GM19035 (cell line): ENCODE data around the gene CROT.

Experiments used
- ATAC-seq: cut with Tn5 transposase; IDR thresholded peaks from one replicate; pipeline ENCODE4 v1.9.1; 2021; ENCODE audit not compliant: unreplicated experiment

The CROT gene

DNA sequence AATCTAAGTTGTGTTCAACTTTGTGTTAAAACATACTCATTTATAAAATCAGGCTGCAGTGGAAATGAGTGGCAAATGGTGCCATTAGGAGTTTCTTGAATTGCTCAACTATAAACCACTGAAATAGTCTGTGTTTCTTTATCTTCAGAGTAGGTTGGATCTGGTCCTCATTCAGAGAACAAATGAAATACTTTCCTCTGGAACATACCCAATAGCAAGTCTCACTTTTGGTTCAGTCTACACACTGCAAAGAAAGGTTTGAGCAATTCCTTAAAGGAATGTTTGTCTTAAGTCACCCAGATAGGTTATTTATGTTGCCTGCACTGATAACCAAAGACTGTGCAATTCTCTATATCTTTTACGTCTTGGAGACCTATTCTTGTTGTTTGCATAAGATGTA lies 67.6 kb downstream of the CROT start:
- no peak for ATAC-seq

DNA sequence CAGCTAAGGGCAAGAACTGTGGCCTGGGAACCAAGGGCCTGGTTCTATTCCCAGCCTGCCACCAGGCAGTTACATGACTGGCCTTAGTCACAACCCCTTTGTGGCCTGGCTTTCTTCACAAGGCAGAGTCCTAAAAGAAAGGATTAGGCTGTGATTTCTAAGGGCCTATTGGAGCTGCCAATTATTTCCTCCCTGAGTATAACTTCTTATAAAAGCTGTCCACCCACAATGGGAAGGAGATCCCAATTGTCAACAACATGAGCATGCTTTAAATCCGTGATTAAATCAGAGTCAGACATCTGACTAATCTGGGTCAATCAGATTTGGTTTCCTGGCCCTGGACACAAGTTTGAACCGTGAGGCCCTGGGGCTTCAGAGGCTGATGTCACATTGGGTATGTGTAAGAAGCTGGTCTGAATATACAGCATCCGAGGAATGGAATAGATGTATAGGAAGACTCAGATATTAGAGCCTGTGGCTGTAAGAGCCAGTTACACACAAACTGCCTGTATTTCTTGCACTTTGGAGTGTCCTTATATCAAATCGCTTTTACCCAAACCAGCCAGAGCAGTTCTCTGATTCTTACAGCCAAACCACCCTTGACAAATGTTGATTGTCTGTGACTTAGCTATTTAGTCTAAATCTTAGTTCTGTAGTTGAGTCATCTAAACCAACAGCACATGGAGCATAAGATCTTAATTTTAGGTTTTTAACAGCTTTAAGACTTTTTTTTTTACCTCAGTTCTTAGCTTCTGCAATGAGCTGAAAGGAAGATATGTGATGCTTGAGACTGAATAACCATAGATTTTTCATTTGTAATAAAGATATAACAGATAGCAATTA lies 68.7 kb downstream of the CROT start:
- no peak for ATAC-seq

DNA sequence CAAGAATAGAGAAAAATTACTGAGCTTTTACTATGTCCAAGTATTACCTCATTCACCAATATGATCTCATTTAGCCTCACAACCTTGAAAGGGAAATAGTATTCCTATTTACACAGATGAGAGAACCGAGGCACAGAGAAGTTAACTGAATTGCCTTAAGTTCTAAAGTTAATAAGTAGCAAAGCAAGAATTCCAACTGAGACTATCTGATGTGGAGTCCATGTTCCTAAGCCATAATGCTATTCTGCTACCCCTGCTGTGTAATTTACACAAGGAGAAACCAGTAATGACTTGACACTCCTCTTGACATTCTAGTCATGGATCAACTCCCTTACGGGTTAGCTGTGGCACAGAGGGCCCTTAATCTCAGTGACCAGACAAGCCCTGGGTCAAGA lies 69.3 kb downstream of the CROT start:
- ATAC-seq, result no peak

DNA sequence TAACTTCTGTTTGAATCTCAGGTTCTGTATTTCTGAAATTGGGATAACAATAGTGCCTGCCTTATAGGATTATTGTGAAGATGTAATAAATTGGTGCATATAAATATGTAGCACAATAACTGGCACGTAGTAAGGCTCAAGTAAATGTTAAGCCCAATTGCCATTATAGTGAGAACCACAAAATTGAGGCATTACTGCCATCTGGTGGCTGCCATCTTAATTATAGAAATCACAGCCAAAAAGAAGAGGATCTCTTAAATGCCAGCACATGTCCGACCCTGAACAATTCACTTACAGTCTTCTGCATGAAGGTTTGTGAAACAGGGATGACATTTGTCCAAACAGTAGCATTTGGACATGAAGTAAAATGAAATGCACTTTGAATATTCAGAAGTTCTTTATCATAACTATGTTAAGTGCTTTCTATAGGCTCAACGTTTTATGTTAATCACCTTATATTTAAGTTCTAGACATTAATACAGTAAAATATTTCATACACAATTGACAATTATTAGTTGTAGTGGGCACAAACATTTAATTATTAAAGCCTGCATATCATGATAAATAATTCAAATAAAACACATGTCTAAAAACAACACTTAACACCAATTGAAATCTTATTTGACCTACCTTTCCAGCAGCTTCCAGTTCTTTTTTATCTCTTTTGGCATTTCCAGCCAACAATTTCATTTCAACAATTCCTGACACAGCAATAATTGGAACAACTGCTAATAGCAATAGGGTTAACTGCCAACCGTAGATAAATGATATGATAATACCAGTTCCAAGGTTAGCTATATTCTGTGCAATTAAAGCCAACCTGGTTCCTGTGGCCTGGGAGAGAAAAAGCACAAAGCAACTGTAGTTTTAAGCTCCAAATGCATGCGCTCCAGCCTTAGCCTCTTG lies 71.5 kb downstream of the CROT start:
- ATAC-seq, result peak; percentile 91

DNA sequence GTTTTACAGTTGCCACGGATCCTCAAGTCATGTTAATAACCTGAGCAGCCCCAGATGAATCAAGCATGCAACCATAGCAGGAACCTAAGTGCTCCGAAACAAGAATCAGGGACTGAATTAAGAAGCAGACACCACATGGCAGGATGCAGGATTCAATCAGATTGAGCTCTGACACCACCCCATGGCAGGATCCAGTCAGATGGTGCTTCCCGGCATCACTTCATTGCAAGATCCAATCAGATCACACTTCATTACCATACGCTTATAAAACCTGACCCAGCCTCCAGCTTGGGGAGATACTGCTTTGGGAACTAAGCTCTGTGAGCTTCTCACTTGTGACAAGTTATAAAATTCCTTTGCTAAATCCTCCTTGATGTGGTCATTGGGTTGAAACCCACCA lies 74.7 kb downstream of the CROT start:
- ATAC-seq, result no peak

DNA sequence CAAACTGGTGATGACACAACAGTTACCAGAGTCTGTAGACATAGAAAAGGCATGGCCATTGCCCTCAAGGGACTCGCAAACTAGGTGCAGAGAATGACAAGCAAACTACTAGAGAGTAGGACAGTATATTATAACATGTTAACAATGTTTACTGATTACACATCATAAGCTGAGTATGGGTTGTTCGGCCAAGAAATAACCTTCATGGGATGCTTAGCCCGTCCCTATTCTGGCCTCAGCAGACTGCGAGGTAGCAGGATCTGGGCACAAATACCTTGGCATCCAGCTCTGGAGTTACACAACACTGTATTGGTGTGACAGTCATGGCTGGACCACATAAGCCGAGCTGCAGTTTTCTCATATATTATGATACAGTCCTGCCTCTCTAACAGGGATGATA lies 78.6 kb downstream of the CROT start:
- ATAC-seq, result no peak

DNA sequence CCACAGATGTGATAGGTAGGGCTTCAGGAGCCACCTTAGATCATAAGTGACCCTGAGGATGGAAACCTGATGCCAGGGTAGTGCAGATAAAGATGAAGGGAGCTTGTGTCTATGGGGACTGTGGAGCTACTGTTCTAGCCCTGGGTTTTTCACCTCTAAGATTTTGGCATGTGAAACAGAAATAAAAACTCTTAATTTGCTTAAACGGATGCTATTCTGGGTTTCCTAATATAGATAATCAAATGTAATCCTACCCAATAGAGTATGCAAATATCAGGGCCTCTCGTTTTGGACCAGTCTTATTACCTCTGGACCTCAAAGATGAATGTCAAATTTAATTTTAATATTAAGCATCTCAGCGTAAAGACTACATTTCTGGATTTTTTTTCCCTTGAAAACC lies 80.7 kb downstream of the CROT start:
- ATAC-seq, result no peak

DNA sequence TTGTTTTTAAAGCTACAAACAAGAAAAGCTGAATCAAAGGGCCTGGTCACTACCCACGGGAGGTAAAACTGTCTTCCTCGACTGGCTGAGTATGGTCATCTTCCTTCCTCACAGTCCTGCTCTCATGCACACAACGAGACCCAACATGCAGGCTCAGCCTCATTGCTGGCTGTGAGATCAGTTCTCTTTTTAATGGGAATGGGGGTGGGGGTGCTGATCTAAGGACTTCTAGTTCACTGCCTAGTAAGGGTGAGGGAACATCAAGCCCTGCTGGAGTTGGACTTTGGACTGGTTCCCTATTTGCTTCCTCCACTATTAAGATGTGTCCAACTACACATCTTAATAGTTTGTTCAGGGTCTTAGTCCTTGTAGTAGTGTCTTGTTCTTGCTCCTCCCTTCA lies 81.8 kb downstream of the CROT start:
- ATAC-seq, result no peak

DNA sequence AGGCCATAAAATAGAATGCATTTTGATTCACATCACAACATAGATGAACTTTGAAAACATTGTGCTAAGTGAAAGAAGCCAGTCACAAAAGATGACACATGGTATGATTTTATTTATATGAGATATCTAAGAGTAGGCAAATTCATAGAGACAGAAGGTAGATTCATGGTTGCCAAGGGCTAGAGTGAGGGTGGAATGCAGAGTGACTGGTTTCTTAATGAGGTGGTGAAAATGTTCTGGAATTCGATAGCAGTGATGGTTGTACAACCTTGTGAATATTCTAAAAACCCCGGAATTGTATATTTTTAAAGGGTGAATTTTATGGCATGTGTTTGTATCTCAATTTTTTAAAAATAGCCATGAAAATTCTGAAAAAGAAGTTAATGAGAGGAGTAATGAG lies 87.1 kb downstream of the CROT start:
- no peak for ATAC-seq

DNA sequence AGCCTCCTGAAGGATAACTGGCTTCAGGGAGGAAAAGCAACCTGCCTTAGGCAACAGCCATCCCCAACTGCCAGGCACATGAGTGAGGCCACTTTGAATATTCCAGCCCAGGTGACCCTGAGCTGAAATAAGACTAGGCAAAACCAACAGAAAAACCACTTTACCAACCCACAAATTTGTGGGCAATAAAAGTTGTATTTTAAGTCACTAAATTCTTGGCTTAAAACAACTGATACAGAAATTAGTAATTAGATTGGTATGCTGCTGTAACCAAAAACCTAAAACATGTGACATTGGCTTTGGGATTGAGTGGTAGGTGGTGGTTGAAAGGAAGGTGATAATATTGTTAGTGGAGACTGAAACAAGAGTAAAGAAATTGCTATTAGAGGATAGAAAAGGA lies 90.1 kb downstream of the CROT start:
- no peak for ATAC-seq

DNA sequence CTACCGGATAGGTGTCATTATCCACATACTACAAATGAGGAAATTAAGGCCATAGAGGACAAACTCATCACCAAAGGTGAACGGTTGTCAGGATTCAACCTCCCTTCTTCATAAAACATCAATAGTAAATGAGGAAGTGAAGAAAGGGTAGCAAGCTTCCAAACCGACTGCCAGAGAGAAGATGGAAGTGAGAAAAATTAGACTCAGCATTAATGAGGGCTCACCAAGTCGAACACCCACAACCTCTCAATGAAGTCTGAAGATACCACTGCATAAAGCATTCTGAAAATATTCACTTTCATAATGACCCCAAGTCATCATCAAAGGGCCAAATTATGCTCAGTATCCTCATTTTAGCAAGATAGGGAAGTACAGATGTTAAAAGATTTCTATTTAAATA lies 100.4 kb downstream of the CROT start:
- peak; percentile 76 for ATAC-seq

DNA sequence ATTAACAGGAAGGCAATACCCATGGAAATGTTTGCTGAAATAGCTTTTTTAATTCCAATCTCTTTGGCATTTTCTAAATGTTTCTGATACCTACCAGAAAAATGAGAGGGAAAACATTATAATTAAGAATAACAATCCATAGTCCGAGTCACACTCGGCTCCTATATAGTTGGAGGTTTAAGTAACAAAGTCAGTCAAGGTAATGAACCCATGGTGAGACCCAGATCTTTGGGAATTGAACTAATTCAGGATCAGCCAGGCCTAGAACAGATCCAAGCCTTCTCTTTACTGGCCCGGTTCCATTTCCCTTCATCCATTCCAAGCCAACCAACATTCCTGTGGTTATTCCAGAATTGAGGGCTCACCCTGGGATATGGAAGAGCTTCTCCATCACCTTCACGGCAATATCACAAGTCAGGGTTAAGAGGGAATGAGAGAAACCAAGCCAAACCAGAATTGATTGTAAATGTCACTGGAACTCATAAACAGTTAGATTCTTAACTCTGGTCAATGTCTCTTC lies 101.7 kb downstream of the CROT start:
- no peak for ATAC-seq

DNA sequence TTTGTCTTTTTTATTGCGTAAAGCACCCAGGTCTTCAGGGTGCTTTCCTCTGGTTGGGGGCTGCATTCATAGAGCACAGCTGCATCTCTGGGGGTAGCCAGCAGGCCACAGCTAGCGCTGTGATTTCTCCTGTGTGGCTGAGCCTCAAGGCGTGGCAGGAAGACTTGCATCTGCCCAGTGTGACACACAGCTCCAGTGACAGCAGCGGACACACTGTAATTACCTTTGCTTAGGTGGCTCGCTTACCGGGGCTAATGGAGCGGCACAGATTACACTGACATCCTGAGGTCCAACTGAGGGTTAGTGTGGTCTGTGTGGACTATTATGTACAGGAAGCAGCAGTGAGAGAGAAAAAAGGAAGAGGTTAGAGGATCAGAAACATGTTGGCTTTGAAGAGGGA lies 102.9 kb downstream of the CROT start:
- ATAC-seq, result no peak
